Measurements from ENCODE around the gene TOX3. TPM values are rescaled to one million over a fixed set of nuclear protein-coding genes. Genes with fewer than 3 reads are reported as not detected.

TOX3 gene
- total and polyA plus RNA-seq, 10 of the 15 experiments (the other 5 are each of a cell fraction or from before 2014, with no cell fraction given): not detected

DNA sequence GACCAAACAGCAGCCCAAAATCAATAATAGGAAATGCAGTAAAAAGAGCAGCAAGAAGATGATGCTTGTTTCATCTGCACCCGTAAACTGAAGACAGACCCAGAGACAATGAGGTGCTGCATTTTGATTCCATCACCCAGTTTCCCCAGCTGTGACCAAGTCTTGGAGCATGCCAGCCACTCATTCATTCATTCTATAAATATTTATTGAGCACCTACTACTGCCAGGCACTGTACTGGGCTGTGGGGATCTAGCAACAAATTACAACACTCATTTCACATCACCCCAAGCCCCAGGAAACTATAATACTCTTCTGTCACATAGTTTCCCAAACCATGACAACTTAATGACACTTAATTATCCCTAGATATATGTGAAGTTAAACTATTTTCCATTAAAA, 79.2 kb downstream of the TOX3 start:
- Histone ChIP-seq H3K4me1 (ENCODE audit: control insufficient read depth, insufficient read depth, low read length) (no peaks in the 10 kb centered on the region), H3K9me3 (replicated peaks; ENCODE audit: control insufficient read depth, insufficient read depth, low read length) (no peaks in the 10 kb centered on the region), H3K79me2 (ENCODE audit: control insufficient read depth, insufficient read depth, low read length) (no peaks in the 10 kb centered on the region), H4K20me1 (ENCODE audit: control insufficient read depth, insufficient read depth) (no peaks in the 10 kb centered on the region), H3K4me3 (no peak overlapping the region), H3K36me3 (ENCODE audit: control insufficient read depth in 2 of 2, insufficient read depth in 2 of 2, low read length in 1 of 2) (no peaks in the 10 kb centered on the region), H3K27ac (ENCODE audit: control insufficient read depth, insufficient read depth) (no peak overlapping the region), H3K27me3 (replicated peaks in 1 of 2; ENCODE audit: control insufficient read depth in 2 of 2, insufficient read depth in 2 of 2, low read length in 1 of 2) (no peaks in the 10 kb centered on the region), H2AFZ (ENCODE audit: control insufficient read depth, low read depth, low read length) (no peak overlapping the region), H3K4me2 (ENCODE audit: control insufficient read depth, insufficient read depth) (no peak overlapping the region), H3K9ac (ENCODE audit: control insufficient read depth, insufficient read depth, low read length) (no peak overlapping the region)
- SMC1A ChIA-PET (ENCODE audit: uncharacterized antibody, unreplicated experiment): no interaction called here
- no TSS peak for BruUV-seq (replicated peaks)
- FAIRE-seq: no peak
- RAD21 ChIA-PET (ENCODE audit: unreplicated experiment): no interaction called here
- in situ Hi-C loops (cut with MboI) (no loop called here), intact Hi-C loops (cut with micrococcal nuclease; ENCODE audit: unreplicated experiment) (no loop called here)
- POLR2A ChIA-PET: no interaction called here
- TF ChIP-seq CEBPB (IDR thresholded peaks at IDR 0.05; ENCODE audit: borderline replicate concordance in 1 of 2, low read depth in 2 of 2, low read length in 2 of 2) (no peak), ZNF217 (IDR thresholded peaks at IDR 0.05) (no peak), FOXK2 (IDR thresholded peaks at IDR 0.05) (no peak), IRF3 (IDR thresholded peaks at IDR 0.05) (no peak)
- ATAC-seq: no peak
- no peak for DNase-seq (ENCODE audit: low read depth, low spot score)
- WGBS (ENCODE audit: insufficient coverage, insufficient replicate concordance, low lambda C conversion rate, missing lambda C conversion rate): 76% methylated on average over 1 of the region's 1 CpG
- CTCF ChIA-PET: no interaction called here

- H3K27ac ChIP-seq (ENCODE audit: control insufficient read depth, insufficient read depth): no peak overlapping the region
- no peaks in the 10 kb centered on the region for H4K20me1 ChIP-seq (ENCODE audit: control insufficient read depth, insufficient read depth)
- RAD21 ChIA-PET (ENCODE audit: unreplicated experiment): no interaction called here
- no peaks in the 10 kb centered on the region for H3K4me1 ChIP-seq (ENCODE audit: control insufficient read depth, insufficient read depth, low read length)
- in situ Hi-C loops (cut with MboI): no loop called here
- H3K27me3 ChIP-seq (replicated peaks in 1 of 2; ENCODE audit: control insufficient read depth in 2 of 2, insufficient read depth in 2 of 2, low read length in 1 of 2): no peaks in the 10 kb centered on the region
- SMC1A ChIA-PET (ENCODE audit: uncharacterized antibody, unreplicated experiment): interaction anchor here (1.3 kb wide), 1 partner anchor 8 kb away, joined by 5 read pairs; no protein-coding TSS in a partner anchor
- no peaks in the 10 kb centered on the region for H3K9me3 ChIP-seq (replicated peaks; ENCODE audit: control insufficient read depth, insufficient read depth, low read length)
- H3K4me2 ChIP-seq (ENCODE audit: control insufficient read depth, insufficient read depth): no peak overlapping the region
- H3K9ac ChIP-seq (ENCODE audit: control insufficient read depth, insufficient read depth, low read length): no peak overlapping the region
- DNase-seq (ENCODE audit: low read depth, low spot score) (no peak), ATAC-seq (no peak), FAIRE-seq (no peak)
- no peaks in the 10 kb centered on the region for H3K36me3 ChIP-seq (ENCODE audit: control insufficient read depth in 2 of 2, insufficient read depth in 2 of 2, low read length in 1 of 2)
- intact Hi-C loops (cut with micrococcal nuclease; ENCODE audit: unreplicated experiment): no loop called here
- WGBS (ENCODE audit: insufficient coverage, insufficient replicate concordance, low lambda C conversion rate, missing lambda C conversion rate): 37% methylated on average over 3 of the region's 3 CpGs
- POLR2A ChIA-PET: no interaction called here
- no TSS peak for BruUV-seq (replicated peaks)
- H3K4me3 ChIP-seq: no peak overlapping the region
- CTCF ChIA-PET: no interaction called here
- TF ChIP-seq SKIL (IDR thresholded peaks at IDR 0.05; ENCODE audit: low read depth, poor library complexity, severe bottlenecking) (no peak), BCL3 (IDR thresholded peaks at IDR 0.05; ENCODE audit: borderline replicate concordance, insufficient read depth, low read depth, low read length, poor library complexity, severe bottlenecking) (no peak), RFX5 (IDR thresholded peaks at IDR 0.05; ENCODE audit: low read depth, low read length) (no peak), MXI1 (IDR thresholded peaks at IDR 0.05; ENCODE audit: low read depth, low read length) (no peak), NFYA (IDR thresholded peaks at IDR 0.05; ENCODE audit: borderline replicate concordance, low read depth, low read length) (no peak), MYC (IDR thresholded peaks at IDR 0.05; ENCODE audit: insufficient read depth, insufficient read length, insufficient replicate concordance, low read length, severe bottlenecking) (no peak), IKZF1 (conservative IDR thresholded peaks at IDR 0.05) (no peak)
- no peaks in the 10 kb centered on the region for H3K79me2 ChIP-seq (ENCODE audit: control insufficient read depth, insufficient read depth, low read length)
- no peak overlapping the region for H2AFZ ChIP-seq (ENCODE audit: control insufficient read depth, low read depth, low read length)
These were observed 79.9 kb downstream of the TOX3 start for GRCh38 chr16:52466994-52467393.
